HG03342 (cell line): Measurements from ENCODE around the gene SND1.

ENCODE experiments used
- ATAC-seq: cut with Tn5 transposase; IDR thresholded peaks from one replicate; pipeline ENCODE4 v1.9.1; 2021; ENCODE audit warnings: mild to moderate bottlenecking, moderate library complexity; ENCODE audit not compliant: unreplicated experiment

Gene SND1

GRCh38 chr7:128121711-128122530 lies 469.9 kb downstream of the SND1 start:
- no peak for ATAC-seq

DNA sequence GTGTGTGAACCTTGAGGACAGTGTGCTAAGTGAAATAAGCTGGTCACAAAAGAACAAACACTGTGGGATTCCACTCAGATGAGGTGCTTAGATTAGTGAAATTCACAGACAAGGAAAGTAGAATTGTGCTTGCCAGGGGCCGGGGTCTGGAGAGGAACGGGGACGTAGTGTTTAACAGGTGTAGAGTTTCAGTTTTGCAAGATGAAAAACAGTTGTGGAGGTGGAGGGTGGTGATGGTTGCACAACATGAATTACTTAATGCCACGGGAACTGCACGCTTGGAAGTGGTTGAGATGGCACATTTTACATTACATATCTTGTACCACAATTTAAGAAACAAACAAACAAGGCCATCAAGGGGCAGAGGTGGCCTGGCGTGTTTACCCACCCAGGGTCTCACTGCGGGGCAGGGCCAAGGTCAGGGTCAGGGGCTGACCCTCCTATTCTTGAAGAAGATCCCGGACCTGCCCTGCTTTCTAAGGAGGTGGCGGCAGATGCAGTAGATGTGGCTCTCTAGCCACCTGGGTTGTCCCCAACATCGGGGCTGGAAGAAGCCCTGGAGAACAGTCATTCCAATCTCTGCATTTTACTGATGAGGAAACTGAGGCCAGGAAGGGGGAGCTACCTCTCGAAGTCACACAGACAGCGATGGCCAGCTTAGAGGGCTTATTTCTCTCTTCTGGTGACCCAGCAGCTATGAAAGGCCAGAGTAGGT lies 470.7 kb downstream of the SND1 start:
- ATAC-seq, result no peak

- no peak for ATAC-seq
Observed at GRCh38 chr7:128123291-128124037, 471.5 kb downstream of the SND1 start.

DNA sequence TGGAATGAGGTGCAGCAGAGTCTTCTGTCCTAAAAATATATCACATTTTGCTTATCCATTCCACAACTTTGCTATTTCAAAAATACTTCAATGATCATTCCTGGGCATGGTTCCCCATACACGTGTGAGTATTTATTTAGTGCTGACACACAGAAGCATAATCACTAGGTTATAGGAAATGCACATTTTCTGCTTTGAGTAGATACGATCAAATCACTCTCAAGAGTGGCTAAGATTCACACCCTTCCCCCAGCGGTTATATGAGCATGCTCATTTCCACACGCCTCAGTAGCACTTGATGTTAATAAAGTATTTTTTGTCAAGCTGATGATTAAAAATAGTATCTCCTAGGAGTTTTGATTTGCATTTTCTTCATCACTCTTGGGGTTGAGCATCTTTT lies 472.8 kb downstream of the SND1 start:
- ATAC-seq, result no peak

- no peak for ATAC-seq
Observed at GRCh38 chr7:128125816-128126215, 473.8 kb downstream of the SND1 start.

GRCh38 chr7:128128401-128128800 lies 476.4 kb downstream of the SND1 start:
- ATAC-seq, result no peak

DNA sequence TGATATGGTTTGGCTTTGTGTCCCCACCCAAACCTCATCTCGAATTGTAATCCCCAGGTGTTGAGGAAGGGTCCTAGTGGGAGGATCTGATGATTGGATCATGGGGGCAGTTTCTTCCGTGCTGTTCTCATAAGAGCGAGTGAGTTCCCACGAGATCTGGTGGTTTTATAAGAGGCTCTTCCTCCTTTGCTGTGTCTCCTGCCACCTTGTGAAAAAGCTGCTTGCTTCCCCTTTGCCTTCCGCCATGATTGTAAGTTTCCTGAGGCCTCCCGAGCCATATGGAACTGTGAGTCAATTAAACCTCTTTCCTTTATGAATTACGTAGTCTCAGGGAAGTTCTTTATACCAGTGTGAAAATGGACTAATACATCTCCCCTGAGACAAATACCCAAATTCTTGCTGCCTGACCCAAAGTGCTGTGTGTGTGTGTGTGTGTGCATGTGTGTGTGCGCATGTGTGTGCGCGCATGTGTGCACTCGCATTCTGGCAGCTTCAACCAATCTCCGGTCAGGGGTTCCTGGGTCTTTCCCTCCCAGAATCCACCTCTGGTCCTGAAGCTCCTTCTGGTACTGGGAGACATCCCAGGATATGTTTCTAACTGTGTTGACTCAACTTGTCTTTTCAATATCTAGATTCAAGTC lies 477.4 kb downstream of the SND1 start:
- ATAC-seq, result no peak

GRCh38 chr7:128131115-128131514 lies 479.1 kb downstream of the SND1 start:
- no peak for ATAC-seq

GRCh38 chr7:128131731-128132130 lies 479.7 kb downstream of the SND1 start:
- no peak for ATAC-seq

- ATAC-seq, result no peak
Observed at GRCh38 chr7:128132426-128133069, 480.6 kb downstream of the SND1 start.

DNA sequence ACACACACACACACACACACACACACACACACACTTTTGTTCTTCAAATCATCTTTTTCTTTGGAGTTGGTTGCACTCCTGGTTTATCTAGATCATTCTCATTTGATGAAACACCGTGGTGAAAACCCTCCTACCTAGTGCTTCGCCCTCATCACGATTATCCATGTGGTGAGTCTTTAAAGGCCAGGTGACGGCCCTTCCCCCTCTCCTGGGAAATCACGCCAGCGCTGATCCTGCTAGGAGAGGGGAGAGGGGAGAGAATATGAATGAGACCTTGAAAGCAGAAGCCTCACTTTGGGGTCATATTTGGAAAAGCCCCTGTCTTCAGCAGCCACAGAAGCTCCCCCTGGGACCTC lies 483.1 kb downstream of the SND1 start:
- no peak for ATAC-seq

GRCh38 chr7:128135515-128136214 lies 483.7 kb downstream of the SND1 start:
- peak; percentile 94 for ATAC-seq

DNA sequence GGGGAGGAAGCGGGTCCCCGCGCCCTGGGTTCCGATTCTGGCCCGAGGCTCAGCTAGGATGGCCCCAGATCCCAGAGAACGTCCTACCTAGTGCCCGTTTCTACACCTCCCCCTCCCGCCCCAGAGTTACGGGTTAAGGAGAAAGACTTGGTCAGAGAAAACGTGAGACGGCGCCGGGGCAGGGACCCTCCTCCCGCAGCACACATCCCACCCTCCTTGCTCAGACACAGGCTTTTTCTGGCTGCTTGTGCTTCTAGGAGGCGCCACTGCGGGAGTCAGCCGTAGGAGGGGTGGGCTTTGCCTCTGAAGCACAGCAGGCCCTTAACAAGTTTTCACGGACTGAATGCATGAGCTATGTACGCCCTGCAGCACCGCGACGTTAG lies 484.2 kb downstream of the SND1 start:
- ATAC-seq, result no peak

DNA sequence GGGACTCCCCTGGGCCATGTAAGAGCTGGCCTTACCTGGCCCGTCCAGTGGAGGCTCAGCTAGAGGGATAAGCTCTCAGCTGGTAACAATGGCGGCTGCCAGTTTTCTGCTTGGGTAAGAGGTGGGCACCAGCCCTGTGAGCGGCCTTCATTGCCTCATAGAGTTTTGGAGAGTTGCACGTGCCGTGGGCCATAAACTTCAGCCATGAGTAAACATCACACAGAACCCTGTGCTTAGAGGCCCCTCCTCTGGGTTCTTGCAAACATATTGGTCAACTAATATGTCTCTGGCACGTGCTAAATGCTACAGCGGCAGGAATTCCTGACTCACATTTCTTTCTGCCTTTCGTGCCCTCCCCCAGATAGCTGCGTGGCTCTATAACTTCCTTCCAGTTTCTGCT lies 485.2 kb downstream of the SND1 start:
- no peak for ATAC-seq

GRCh38 chr7:128139406-128139805 lies 487.4 kb downstream of the SND1 start:
- ATAC-seq, result no peak

DNA sequence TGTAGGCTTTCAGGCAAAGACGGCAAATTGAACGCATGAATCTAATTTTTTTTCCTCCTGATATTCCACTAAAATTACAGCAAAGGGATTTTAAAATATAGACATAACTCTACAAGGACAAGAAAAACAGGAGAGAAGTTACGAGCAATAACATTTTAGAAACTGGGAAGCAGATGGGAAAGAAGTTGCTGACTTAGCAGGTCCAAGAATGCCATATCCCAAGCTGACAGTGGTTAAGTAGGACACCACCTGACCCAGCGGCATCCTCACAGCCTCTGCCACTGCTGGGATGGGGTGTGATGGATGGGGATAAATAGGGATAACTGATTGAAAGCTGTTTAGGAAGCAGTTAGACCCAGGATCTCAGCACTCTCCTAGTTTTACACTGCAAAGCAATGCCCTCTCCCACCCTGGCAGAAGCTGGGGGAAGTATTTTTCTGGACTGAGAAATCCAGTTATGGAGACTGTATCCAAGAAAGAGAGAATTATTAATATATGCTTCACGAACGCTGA lies 489.7 kb downstream of the SND1 start:
- ATAC-seq, result no peak
